Lower lobe of right lung (tissue), 2 donors: ENCODE results near the gene QSOX2. TPM values are rescaled to one million over a fixed set of nuclear protein-coding genes. Genes with fewer than 3 reads are reported as not detected.

Experiments
- ATAC-seq, 2 donors: fragments of 200-7000 bp; cut with Tn5 transposase; one replicate each; pipeline ENCODE4 v1.9.1; 2020 to 2022; ENCODE audit warnings: mild to moderate bottlenecking in 2 of 2, moderate library complexity in 2 of 2
- DNase-seq: peaks from one replicate; pipeline ENCODE4 v3.0.0-alpha.2; 2020
- H3K27ac ChIP-seq: fragments of 200-600 bp; one replicate; pipeline ENCODE4 v1.8.0; 2022
- H3K27me3 ChIP-seq: fragments of 200-600 bp; one replicate; pipeline ENCODE4 v1.8.0; 2022; ENCODE audit warnings: low read depth
- H3K36me3 ChIP-seq: fragments of 200-600 bp; one replicate; pipeline ENCODE4 v1.8.0; 2022; ENCODE audit warnings: mild to moderate bottlenecking
- H3K4me1 ChIP-seq: fragments of 200-600 bp; one replicate; pipeline ENCODE4 v1.8.0; 2022
- H3K4me3 ChIP-seq: fragments of 200-600 bp; one replicate; pipeline ENCODE4 v1.8.0; 2022; ENCODE audit warnings: mild to moderate bottlenecking
- H3K9me3 ChIP-seq: fragments of 200-600 bp; one replicate; pipeline ENCODE4 v1.8.0; 2022
- CTCF ChIP-seq: fragments of 200-600 bp; IDR thresholded peaks from one replicate; pipeline ENCODE4 v1.8.0; 2022; ENCODE audit warnings: antibody characterized with exemption, mild to moderate bottlenecking
- intact Hi-C: fragments of 100-400 bp; cut with DNase I; formaldehyde crosslinking; loops from one replicate; pipeline ENCODE4 v1.11.0; 2022
- total RNA-seq: library from RNA; stranded (reverse); fragmentation: NEBNext Ultra II Directional; extraction: Animal tissue kit (Norgen Biotek cat#: 25700); gene quantifications from one replicate; pipeline ENCODE4 v1.2.1, GENCODE V29; 2021
- donor health status: DM: no; HTN: yes; CAD: no; lungs with severe emphysema.

Gene QSOX2
- total RNA-seq, 1 donor from 2014 or later, result 10.5 TPM

- Histone ChIP-seq H3K27me3 (peaks cover 95% of the 10 kb centered on the region), H3K9me3 (no peaks in the 10 kb centered on the region), H3K27ac (no peak overlapping the region), H3K4me1 (no peaks in the 10 kb centered on the region), H3K4me3 (no peak overlapping the region), H3K36me3 (no peaks in the 10 kb centered on the region)
- no peak for ATAC-seq
- TF ChIP-seq CTCF, result no peak
- no peak for DNase-seq
- intact Hi-C loops, result no loop called here
Measured at GRCh38 chr9:136192289-136193126, 53.1 kb downstream of the QSOX2 start.

GRCh38 chr9:136191960-136192286 is 53.7 kb downstream of the QSOX2 start:
- Histone ChIP-seq H3K27ac (no peak overlapping the region), H3K36me3 (no peaks in the 10 kb centered on the region), H3K4me3 (no peak overlapping the region), H3K4me1 (no peaks in the 10 kb centered on the region), H3K9me3 (no peaks in the 10 kb centered on the region), H3K27me3 (peaks cover 95% of the 10 kb centered on the region)
- ATAC-seq, result no peak
- no peak for TF ChIP-seq CTCF
- intact Hi-C loops, result no loop called here
- no peak for DNase-seq

GRCh38 chr9:136191099-136191959 is 54.3 kb downstream of the QSOX2 start:
- no peak for DNase-seq
- Histone ChIP-seq H3K4me1 (no peaks in the 10 kb centered on the region), H3K27me3 (peaks cover 95% of the 10 kb centered on the region), H3K4me3 (no peak overlapping the region), H3K9me3 (no peaks in the 10 kb centered on the region), H3K36me3 (no peaks in the 10 kb centered on the region), H3K27ac (no peak overlapping the region)
- intact Hi-C loops, result no loop called here
- ATAC-seq, result no peak
- TF ChIP-seq CTCF, result no peak

GRCh38 chr9:136190656-136191055 is 55.0 kb downstream of the QSOX2 start:
- Histone ChIP-seq H3K27me3 (peaks cover 92% of the 10 kb centered on the region), H3K36me3 (no peaks in the 10 kb centered on the region), H3K9me3 (no peaks in the 10 kb centered on the region), H3K4me1 (no peaks in the 10 kb centered on the region), H3K4me3 (no peak overlapping the region), H3K27ac (no peak overlapping the region)
- TF ChIP-seq CTCF, result no peak
- intact Hi-C loops, result no loop called here
- no peak for DNase-seq
- ATAC-seq, result no peak

- no peaks in the 10 kb centered on the region for H3K4me1 ChIP-seq
- no peak for TF ChIP-seq CTCF
- H3K27ac ChIP-seq, result no peak overlapping the region
- ATAC-seq (no peak), DNase-seq (no peak)
- intact Hi-C loops, result no loop called here
- no peaks in the 10 kb centered on the region for H3K9me3 ChIP-seq
- no peak overlapping the region for H3K4me3 ChIP-seq
- peaks cover 92% of the 10 kb centered on the region for H3K27me3 ChIP-seq
- no peaks in the 10 kb centered on the region for H3K36me3 ChIP-seq
Measured at GRCh38 chr9:136190237-136190601, 55.4 kb downstream of the QSOX2 start.
